Activated T-helper 17 cell treated with anti-CD3 and anti-CD28 coated beads, Interleukin-2, amount 50 U/mL, for 72 hours (primary cell): Measurements from ENCODE around the gene GALNT16. TPM values are rescaled to one million over a fixed set of nuclear protein-coding genes. Genes with fewer than 3 reads are reported as not detected.

ENCODE experiments used
- ATAC-seq: fragments of 150-1000 bp; cut with Tn5 transposase; replicated peaks from 2 replicates; pipeline ENCODE4 v1.10.0; 2021; ENCODE audit warnings: mild to moderate bottlenecking, moderate library complexity
- H3K27ac Mint-ChIP-seq: one replicate; pipeline ENCODE4 v1.8.0; 2022; ENCODE audit warnings: mixed read lengths
- H3K27me3 Mint-ChIP-seq: one replicate; pipeline ENCODE4 v1.8.0; 2022; ENCODE audit warnings: mixed read lengths
- H3K36me3 Mint-ChIP-seq: one replicate; pipeline ENCODE4 v1.8.0; 2022; ENCODE audit warnings: low read depth, mild to moderate bottlenecking, mixed read lengths
- H3K4me1 Mint-ChIP-seq: one replicate; pipeline ENCODE4 v1.8.0; 2022; ENCODE audit warnings: mixed read lengths
- H3K4me3 Mint-ChIP-seq: one replicate; pipeline ENCODE4 v1.8.0; 2022; ENCODE audit warnings: mild to moderate bottlenecking, mixed read lengths
- H3K9me3 Mint-ChIP-seq: one replicate; pipeline ENCODE4 v1.8.0; 2022; ENCODE audit warnings: mixed read lengths
- total RNA-seq, 2 donors: library from RNA; stranded (reverse); gene quantifications; one replicate each; pipeline ENCODE4 v1.2.3, GENCODE V29; 2022

The GALNT16 gene
- total RNA-seq, 2 donors from 2014 or later: 0.06 to 0.66 TPM

DNA sequence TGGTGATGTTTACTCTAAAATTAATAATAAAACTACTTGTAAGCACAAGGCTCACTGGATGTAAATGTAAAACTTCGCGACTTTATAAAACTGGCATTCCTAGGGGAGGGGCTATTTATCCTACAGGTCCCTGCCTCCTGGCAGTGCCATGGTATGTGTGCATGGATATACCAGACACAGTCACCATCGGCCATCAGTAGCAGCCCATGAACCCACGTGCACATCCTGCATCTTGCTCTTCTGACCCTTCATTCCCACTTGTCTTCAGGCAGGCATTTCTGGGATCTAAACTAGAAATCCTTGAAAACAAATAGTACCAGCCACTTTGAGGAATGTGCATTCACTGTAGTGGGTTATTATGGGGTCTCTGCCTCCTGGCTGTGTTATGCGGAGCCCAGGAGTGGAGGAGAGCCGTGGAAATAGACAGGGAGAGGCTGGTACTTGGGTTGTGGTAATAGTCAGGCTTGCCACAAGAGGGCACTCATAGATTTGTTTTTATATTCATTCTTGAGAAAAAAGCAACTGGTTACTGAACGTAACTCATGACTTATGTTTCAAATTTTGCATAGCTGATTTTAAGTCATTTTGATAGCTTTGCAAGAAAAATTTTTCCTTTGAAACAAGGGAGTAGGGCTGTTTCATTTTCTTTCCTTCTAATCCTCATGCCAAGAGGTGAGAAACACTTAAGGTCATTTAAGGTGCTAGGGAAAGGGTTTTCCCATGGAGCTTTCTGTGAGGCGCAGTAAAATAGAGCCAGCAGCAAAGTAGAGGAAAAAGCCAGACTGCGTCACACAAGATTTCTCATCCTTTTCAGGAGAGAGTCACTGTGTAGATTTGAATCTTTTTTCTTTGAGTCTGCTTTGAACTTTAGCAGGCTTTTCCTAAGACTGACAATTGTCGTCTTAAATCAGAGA, 17.4 kb upstream of the GALNT16 start:
- no peak overlapping the region for H3K27ac Mint-ChIP-seq
- peaks cover 24% of the 10 kb centered on the region for H3K36me3 Mint-ChIP-seq
- no peaks in the 10 kb centered on the region for H3K27me3 Mint-ChIP-seq

DNA sequence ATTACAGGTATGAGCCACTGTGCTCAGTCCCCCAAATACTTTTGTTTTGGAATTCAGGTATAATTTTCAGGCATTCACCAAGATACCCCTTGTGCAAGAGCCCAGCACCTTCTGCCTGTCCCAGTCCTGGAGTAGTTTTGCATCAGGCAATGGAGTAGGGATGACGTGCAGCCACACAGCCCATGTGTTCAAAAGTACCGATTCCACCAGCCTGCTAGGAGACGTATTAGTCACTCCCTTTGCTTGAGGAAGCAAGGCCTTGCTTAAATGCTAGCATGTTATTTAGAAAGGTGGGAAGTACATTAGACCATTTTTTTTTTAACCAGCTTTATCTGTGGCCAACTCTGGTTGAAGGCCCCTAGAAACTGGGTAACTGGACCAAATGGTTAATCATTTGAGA, 15.0 kb upstream of the GALNT16 start:
- H3K36me3 Mint-ChIP-seq: peaks cover 15% of the 10 kb centered on the region
- H3K4me1 Mint-ChIP-seq: peaks cover 4% of the 10 kb centered on the region
- no peak overlapping the region for H3K27ac Mint-ChIP-seq
- no peak for ATAC-seq
- no peaks in the 10 kb centered on the region for H3K9me3 Mint-ChIP-seq
- no peak overlapping the region for H3K4me3 Mint-ChIP-seq
- no peaks in the 10 kb centered on the region for H3K27me3 Mint-ChIP-seq

More for the DNA sequence above, 17.4 kb upstream of the GALNT16 start:
- Mint-ChIP-seq H3K4me3 (no peak overlapping the region), H3K4me1 (peaks cover 4% of the 10 kb centered on the region), H3K9me3 (no peaks in the 10 kb centered on the region)
- peak; percentile 47 for ATAC-seq

- H3K4me3 Mint-ChIP-seq: no peak overlapping the region
- no peak overlapping the region for H3K27ac Mint-ChIP-seq
- ATAC-seq: no peak
- H3K27me3 Mint-ChIP-seq: peaks cover 3% of the 10 kb centered on the region
- peaks cover 4% of the 10 kb centered on the region for H3K4me1 Mint-ChIP-seq
- no peaks in the 10 kb centered on the region for H3K9me3 Mint-ChIP-seq
- peaks cover 7% of the 10 kb centered on the region for H3K36me3 Mint-ChIP-seq
These were observed 13.6 kb upstream of the GALNT16 start for GRCh38 chr14:69246331-69246730.

- no peak overlapping the region for H3K27ac Mint-ChIP-seq
- H3K36me3 Mint-ChIP-seq: no peaks in the 10 kb centered on the region
- peaks cover 6% of the 10 kb centered on the region for H3K27me3 Mint-ChIP-seq
- no peaks in the 10 kb centered on the region for H3K4me1 Mint-ChIP-seq
- H3K9me3 Mint-ChIP-seq: no peaks in the 10 kb centered on the region
- H3K4me3 Mint-ChIP-seq: no peak overlapping the region
- no peak for ATAC-seq
These were observed 12.1 kb upstream of the GALNT16 start for GRCh38 chr14:69247676-69248440.

GRCh38 chr14:69249603-69250002, 10.4 kb upstream of the GALNT16 start:
- Mint-ChIP-seq H3K4me1 (no peaks in the 10 kb centered on the region), H3K27me3 (peaks cover 9% of the 10 kb centered on the region), H3K4me3 (no peak overlapping the region), H3K9me3 (no peaks in the 10 kb centered on the region), H3K27ac (no peak overlapping the region), H3K36me3 (no peaks in the 10 kb centered on the region)
- ATAC-seq: no peak

GRCh38 chr14:69252851-69253250, 7.1 kb upstream of the GALNT16 start:
- H3K4me1 Mint-ChIP-seq: no peaks in the 10 kb centered on the region
- peaks cover 16% of the 10 kb centered on the region for H3K27me3 Mint-ChIP-seq
- H3K9me3 Mint-ChIP-seq: no peaks in the 10 kb centered on the region
- no peak for ATAC-seq
- H3K4me3 Mint-ChIP-seq: no peak overlapping the region
- H3K27ac Mint-ChIP-seq: no peak overlapping the region
- H3K36me3 Mint-ChIP-seq: no peaks in the 10 kb centered on the region

GRCh38 chr14:69259168-69259526, 811 bp upstream of the GALNT16 start:
- Mint-ChIP-seq H3K4me1 (no peaks in the 10 kb centered on the region), H3K4me3 (no peak overlapping the region), H3K27me3 (peaks cover 51% of the 10 kb centered on the region), H3K36me3 (no peaks in the 10 kb centered on the region), H3K9me3 (no peaks in the 10 kb centered on the region), H3K27ac (no peak overlapping the region)
- ATAC-seq: no peak

DNA sequence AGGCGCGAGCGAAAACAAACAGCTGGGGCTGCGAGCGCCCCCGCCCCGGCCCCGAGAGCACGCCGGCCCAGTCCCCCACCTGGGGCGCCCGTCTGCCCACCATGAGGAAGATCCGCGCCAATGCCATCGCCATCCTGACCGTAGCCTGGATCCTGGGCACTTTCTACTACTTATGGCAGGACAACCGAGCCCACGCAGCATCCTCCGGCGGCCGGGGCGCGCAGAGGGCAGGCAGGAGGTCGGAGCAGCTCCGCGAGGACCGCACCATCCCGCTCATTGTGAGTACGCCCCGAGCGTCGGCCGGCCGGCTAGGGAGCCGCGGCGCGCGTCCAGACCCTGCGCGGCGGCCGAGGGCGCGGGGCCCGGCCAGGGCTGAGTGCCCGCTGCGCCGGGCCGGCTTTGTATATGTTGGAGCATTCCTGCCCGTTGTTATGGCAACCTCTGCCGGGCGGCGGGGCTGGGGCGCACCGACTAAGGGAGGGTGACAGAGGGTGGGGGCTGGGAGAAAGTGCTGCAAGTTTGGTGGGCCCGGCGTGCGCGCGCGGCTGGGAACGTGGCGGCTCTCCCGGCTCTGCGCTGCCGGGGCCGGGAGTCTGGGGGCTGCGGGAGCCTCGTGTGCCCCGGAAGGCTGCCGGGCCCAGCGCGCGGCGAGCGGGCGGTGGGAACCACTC, 367 bp downstream of the GALNT16 start:
- Mint-ChIP-seq H3K36me3 (no peaks in the 10 kb centered on the region), H3K27ac (no peak overlapping the region), H3K4me3 (peak overlapping the region; percentile 64), H3K9me3 (no peaks in the 10 kb centered on the region), H3K27me3 (peaks cover 54% of the 10 kb centered on the region), H3K4me1 (no peaks in the 10 kb centered on the region)
- no peak for ATAC-seq

- H3K27ac Mint-ChIP-seq: no peak overlapping the region
- H3K4me3 Mint-ChIP-seq: peak overlapping the region; percentile 64
These were observed 1.1 kb downstream of the GALNT16 start for GRCh38 chr14:69260861-69261564.

DNA sequence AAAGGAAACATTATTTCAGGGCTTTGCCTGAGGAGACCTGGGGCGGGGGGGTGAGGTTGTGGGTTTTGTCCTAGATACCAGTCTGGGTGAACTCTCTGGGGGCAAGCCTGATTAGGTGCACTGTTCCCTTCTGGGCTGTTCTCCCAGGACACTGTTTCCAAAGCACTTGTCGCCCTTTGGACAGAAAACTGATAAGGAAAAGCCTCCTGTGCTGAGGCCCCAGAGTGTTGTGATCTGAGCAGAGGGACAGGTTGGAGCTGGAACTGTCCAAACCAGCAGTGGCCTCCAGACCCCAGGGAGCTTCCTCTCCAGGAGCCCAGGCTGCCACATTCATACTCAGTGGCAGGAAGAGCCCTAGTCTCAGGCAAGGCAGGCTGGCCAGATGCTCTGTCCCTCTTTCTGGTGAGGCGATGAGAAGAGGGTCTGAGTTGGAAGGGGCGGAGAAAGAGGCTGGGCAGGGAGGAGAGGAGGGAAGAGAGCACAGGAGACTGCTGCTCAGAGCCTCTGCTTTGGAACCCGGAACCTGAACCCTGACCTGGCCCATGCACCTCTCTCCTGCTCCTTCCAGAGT, 1.9 kb downstream of the GALNT16 start:
- no peaks in the 10 kb centered on the region for H3K9me3 Mint-ChIP-seq
- no peak overlapping the region for H3K27ac Mint-ChIP-seq
- ATAC-seq: no peak
- H3K27me3 Mint-ChIP-seq: peaks cover 56% of the 10 kb centered on the region
- H3K36me3 Mint-ChIP-seq: no peaks in the 10 kb centered on the region
- no peaks in the 10 kb centered on the region for H3K4me1 Mint-ChIP-seq
- peak overlapping the region; percentile 64 for H3K4me3 Mint-ChIP-seq

More at GRCh38 chr14:69260861-69261564, 1.1 kb downstream of the GALNT16 start:
- Mint-ChIP-seq H3K4me1 (no peaks in the 10 kb centered on the region), H3K9me3 (no peaks in the 10 kb centered on the region), H3K36me3 (no peaks in the 10 kb centered on the region), H3K27me3 (peaks cover 56% of the 10 kb centered on the region)
- peak; percentile 70 for ATAC-seq

DNA sequence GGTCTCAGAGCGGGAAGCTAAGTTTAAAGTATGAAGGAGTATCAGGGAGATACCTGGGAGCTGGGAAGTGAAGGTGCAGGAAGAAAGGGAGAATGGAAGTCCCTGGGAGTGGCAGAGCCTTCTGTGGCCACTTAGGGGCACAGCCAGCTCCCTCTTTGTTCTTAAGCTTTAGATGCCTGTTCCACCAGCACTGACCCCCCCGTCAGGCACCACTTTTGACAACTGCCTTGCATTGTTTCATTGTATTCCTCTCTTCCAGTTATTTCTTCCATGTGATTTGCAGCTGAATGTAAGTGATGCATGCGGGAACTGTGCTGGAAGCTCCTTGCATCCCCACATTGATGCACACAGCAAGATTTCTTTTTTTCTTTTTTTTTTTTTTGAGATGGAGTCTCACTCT, 2.6 kb downstream of the GALNT16 start:
- H3K4me1 Mint-ChIP-seq: no peaks in the 10 kb centered on the region
- peaks cover 56% of the 10 kb centered on the region for H3K27me3 Mint-ChIP-seq
- H3K27ac Mint-ChIP-seq: no peak overlapping the region
- no peak overlapping the region for H3K4me3 Mint-ChIP-seq
- H3K9me3 Mint-ChIP-seq: no peaks in the 10 kb centered on the region
- no peaks in the 10 kb centered on the region for H3K36me3 Mint-ChIP-seq
- no peak for ATAC-seq

- ATAC-seq: no peak
- Mint-ChIP-seq H3K27ac (no peak overlapping the region), H3K27me3 (peaks cover 52% of the 10 kb centered on the region), H3K4me3 (no peak overlapping the region), H3K4me1 (no peaks in the 10 kb centered on the region), H3K9me3 (no peaks in the 10 kb centered on the region), H3K36me3 (no peaks in the 10 kb centered on the region)
These were observed 3.4 kb downstream of the GALNT16 start for GRCh38 chr14:69263364-69263763.

DNA sequence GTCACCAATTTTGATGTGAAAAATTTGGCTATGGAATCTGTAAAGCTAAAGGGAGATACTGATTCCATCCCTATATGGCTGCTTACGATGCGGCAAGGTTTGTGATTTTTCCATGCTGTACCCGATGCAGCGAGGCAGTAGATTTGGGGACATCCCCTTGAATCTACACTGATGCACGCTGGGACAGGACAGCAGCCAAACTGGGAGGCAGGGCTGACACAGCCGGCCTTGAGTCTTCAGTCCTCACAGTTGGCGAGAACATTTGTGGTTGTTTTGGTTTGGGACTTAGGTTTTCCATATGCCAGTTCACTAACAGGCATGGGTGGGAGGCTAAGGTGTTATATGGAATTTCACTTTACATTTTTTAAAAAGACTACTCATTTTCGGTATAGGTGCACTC, 3.8 kb downstream of the GALNT16 start:
- H3K4me1 Mint-ChIP-seq: no peaks in the 10 kb centered on the region
- H3K36me3 Mint-ChIP-seq: no peaks in the 10 kb centered on the region
- no peaks in the 10 kb centered on the region for H3K9me3 Mint-ChIP-seq
- H3K27ac Mint-ChIP-seq: no peak overlapping the region
- H3K27me3 Mint-ChIP-seq: peaks cover 49% of the 10 kb centered on the region
- H3K4me3 Mint-ChIP-seq: no peak overlapping the region
- ATAC-seq: no peak
